SK-N-SH (cell line): Measurements from ENCODE around the gene SPATA18.

Experiments
- EZH2phosphoT487 ChIP-seq: fragments of 200-600 bp; sonication (generic); IDR thresholded peaks from 2 replicates; pipeline ENCODE4 v1.6.1; 2017; ENCODE audit warnings: low read depth, mixed run types, mild to moderate bottlenecking, antibody characterized with exemption, moderate library complexity, borderline replicate concordance
- POLR2AphosphoS5 ChIP-seq: IDR thresholded peaks from 2 replicates; pipeline ENCODE4 v1.6.1; 2012; ENCODE audit warnings: low read depth, low read length
- RAD21 ChIP-seq: IDR thresholded peaks from 2 replicates; pipeline ENCODE4 v1.6.1; 2012; ENCODE audit warnings: mild to moderate bottlenecking, low read length
- SMC3 ChIP-seq: IDR thresholded peaks from 2 replicates; pipeline ENCODE4 v1.6.1; 2012; ENCODE audit warnings: low read depth, low read length, improper control_type of control experiment
- TF ChIP-seq, protein P1 (sequence below): fragments of 200-600 bp; sonication (generic); IDR thresholded peaks from 2 replicates; pipeline ENCODE4 v1.6.1; 2017; ENCODE audit warnings: antibody characterized with exemption, mild to moderate bottlenecking, moderate library complexity
- TF ChIP-seq, protein P2 (sequence below): IDR thresholded peaks from 2 replicates; pipeline ENCODE4 v1.4.0; 2012; ENCODE audit warnings: low read depth, borderline replicate concordance

GRCh38 chr4:52006887-52007286 lies 44.2 kb upstream of the SPATA18 start:
- TF ChIP-seq POLR2AphosphoS5 = no peak
- TF ChIP-seq, protein P1, sequence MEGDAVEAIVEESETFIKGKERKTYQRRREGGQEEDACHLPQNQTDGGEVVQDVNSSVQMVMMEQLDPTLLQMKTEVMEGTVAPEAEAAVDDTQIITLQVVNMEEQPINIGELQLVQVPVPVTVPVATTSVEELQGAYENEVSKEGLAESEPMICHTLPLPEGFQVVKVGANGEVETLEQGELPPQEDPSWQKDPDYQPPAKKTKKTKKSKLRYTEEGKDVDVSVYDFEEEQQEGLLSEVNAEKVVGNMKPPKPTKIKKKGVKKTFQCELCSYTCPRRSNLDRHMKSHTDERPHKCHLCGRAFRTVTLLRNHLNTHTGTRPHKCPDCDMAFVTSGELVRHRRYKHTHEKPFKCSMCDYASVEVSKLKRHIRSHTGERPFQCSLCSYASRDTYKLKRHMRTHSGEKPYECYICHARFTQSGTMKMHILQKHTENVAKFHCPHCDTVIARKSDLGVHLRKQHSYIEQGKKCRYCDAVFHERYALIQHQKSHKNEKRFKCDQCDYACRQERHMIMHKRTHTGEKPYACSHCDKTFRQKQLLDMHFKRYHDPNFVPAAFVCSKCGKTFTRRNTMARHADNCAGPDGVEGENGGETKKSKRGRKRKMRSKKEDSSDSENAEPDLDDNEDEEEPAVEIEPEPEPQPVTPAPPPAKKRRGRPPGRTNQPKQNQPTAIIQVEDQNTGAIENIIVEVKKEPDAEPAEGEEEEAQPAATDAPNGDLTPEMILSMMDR = no peak
- no peak for TF ChIP-seq SMC3
- TF ChIP-seq, protein P2, sequence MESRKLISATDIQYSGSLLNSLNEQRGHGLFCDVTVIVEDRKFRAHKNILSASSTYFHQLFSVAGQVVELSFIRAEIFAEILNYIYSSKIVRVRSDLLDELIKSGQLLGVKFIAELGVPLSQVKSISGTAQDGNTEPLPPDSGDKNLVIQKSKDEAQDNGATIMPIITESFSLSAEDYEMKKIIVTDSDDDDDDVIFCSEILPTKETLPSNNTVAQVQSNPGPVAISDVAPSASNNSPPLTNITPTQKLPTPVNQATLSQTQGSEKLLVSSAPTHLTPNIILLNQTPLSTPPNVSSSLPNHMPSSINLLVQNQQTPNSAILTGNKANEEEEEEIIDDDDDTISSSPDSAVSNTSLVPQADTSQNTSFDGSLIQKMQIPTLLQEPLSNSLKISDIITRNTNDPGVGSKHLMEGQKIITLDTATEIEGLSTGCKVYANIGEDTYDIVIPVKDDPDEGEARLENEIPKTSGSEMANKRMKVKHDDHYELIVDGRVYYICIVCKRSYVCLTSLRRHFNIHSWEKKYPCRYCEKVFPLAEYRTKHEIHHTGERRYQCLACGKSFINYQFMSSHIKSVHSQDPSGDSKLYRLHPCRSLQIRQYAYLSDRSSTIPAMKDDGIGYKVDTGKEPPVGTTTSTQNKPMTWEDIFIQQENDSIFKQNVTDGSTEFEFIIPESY = no peak
- TF ChIP-seq EZH2phosphoT487 = no peak
- no peak for TF ChIP-seq RAD21
